B cell (primary cell): ENCODE measurements around the gene UBR1.

Experiments used
- CTCF ChIP-seq: fragments of 200-600 bp; IDR thresholded peaks from one replicate; pipeline ENCODE4 v1.8.0; 2022; ENCODE audit warnings: antibody characterized with exemption, mild to moderate bottlenecking
- EZH2 ChIP-seq: IDR thresholded peaks from 2 replicates; pipeline ENCODE4 v1.6.1; 2012; ENCODE audit warnings: borderline replicate concordance, low read depth, mild to moderate bottlenecking, moderate library complexity, low read length; ENCODE audit not compliant: insufficient read depth, poor library complexity, severe bottlenecking

- no peak for TF ChIP-seq CTCF
- no peak for TF ChIP-seq EZH2
Observed at GRCh38 chr15:43071451-43071850, 34.4 kb downstream of the UBR1 start.
